Measurements from ENCODE around the gene NGFR. TPM values are rescaled to one million over a fixed set of nuclear protein-coding genes. Genes with fewer than 3 reads are reported as not detected.

The NGFR gene
- total RNA-seq, 1 donor from 2014 or later = 0.25 TPM

Other genes with a start within 250 kb of the NGFR start
- 11.5 and 28.4 TPM in 2 replicates for gene ZNF652, start 133.0 kb upstream of the NGFR start, total RNA-seq
- 166 and 219 TPM in 2 replicates for gene PHB1, start 80.4 kb upstream of the NGFR start, total RNA-seq
- gene NXPH3, start 80.6 kb downstream of the NGFR start, total RNA-seq = 0.10 TPM in 1 of 2 replicates, not detected in the other
- 40.3 and 54.2 TPM in 2 replicates for gene SPOP, start 182.8 kb downstream of the NGFR start, total RNA-seq
- 34.9 and 65.8 TPM in 2 replicates for gene SLC35B1, start 212.7 kb downstream of the NGFR start, total RNA-seq